GM23338 (cell line): Measurements from ENCODE around the gene NRXN2. TPM values are rescaled to one million over a fixed set of nuclear protein-coding genes. Genes with fewer than 3 reads are reported as not detected.

Experiments
- ATAC-seq: fragments of 200-7000 bp; cut with Tn5 transposase; 3 replicates; pipeline ENCODE4 v1.9.1; 2020
- DNase-seq: peaks from one replicate; pipeline ENCODE4 v3.0.0-alpha.2; 2015; ENCODE audit warnings: low spot score
- H2AFZ ChIP-seq: fragments of 200-600 bp; sonication (generic); 2 replicates; pipeline ENCODE4 v1.8.0; 2016; ENCODE audit warnings: antibody characterized with exemption, mild to moderate bottlenecking, moderate library complexity
- H3F3A ChIP-seq: fragments of 200-600 bp; sonication (generic); replicated peaks from 2 replicates; pipeline ENCODE4 v1.8.0; 2017; ENCODE audit warnings: antibody characterized with exemption, mixed run types, low read depth
- H3K27ac ChIP-seq: fragments of 200-600 bp; sonication (generic); 2 replicates; pipeline ENCODE4 v1.6.1; 2016; ENCODE audit warnings: low read depth
- H3K27me3 ChIP-seq: fragments of 200-600 bp; sonication (generic); 2 replicates; pipeline ENCODE4 v1.8.0; 2016; ENCODE audit warnings: mild to moderate bottlenecking, mixed run types, moderate library complexity; ENCODE audit not compliant: insufficient read depth
- H3K36me3 ChIP-seq: fragments of 200-600 bp; sonication (generic); 2 replicates; pipeline ENCODE4 v1.8.0; 2016; ENCODE audit warnings: mild to moderate bottlenecking; ENCODE audit not compliant: insufficient read depth
- H3K4me1 ChIP-seq: fragments of 200-600 bp; sonication (generic); 2 replicates; pipeline ENCODE4 v1.8.0; 2016; ENCODE audit warnings: mild to moderate bottlenecking, moderate library complexity; ENCODE audit not compliant: insufficient read depth
- H3K4me2 ChIP-seq: fragments of 200-600 bp; sonication (generic); 2 replicates; pipeline ENCODE4 v1.7.1; 2017; ENCODE audit warnings: mixed run types
- H3K4me3 ChIP-seq: fragments of 200-600 bp; sonication (generic); 2 replicates; pipeline ENCODE4 v1.6.1; 2016; ENCODE audit warnings: mixed run types
- H3K79me2 ChIP-seq: fragments of 200-600 bp; sonication (generic); replicated peaks from 2 replicates; pipeline ENCODE4 v1.8.0; 2017; ENCODE audit warnings: mild to moderate bottlenecking; ENCODE audit not compliant: insufficient read depth
- H3K9me2 ChIP-seq: fragments of 200-600 bp; sonication (generic); 2 replicates; pipeline ENCODE4 v1.8.0; 2017; ENCODE audit not compliant: insufficient read depth
- H4K20me1 ChIP-seq: fragments of 200-600 bp; sonication (generic); replicated peaks from 2 replicates; pipeline ENCODE4 v1.8.0; 2017; ENCODE audit warnings: mild to moderate bottlenecking; ENCODE audit not compliant: insufficient read depth
- H3K27ac Mint-ChIP-seq: 2 replicates; pipeline ENCODE4 v1.8.0; 2020; ENCODE audit warnings: inconsistent platforms, mild to moderate bottlenecking, moderate library complexity, mixed read lengths
- H3K27me3 Mint-ChIP-seq: 3 replicates; pipeline ENCODE4 v1.8.0; 2022; ENCODE audit warnings: low read depth, mild to moderate bottlenecking, moderate library complexity, mixed read lengths, inconsistent platforms; ENCODE audit not compliant: insufficient read depth, poor library complexity
- H3K36me3 Mint-ChIP-seq: 3 replicates; pipeline ENCODE4 v1.8.0; 2021; ENCODE audit warnings: low read depth, mild to moderate bottlenecking, inconsistent platforms, moderate library complexity, mixed read lengths
- H3K4me1 Mint-ChIP-seq: 3 replicates; pipeline ENCODE4 v1.8.0; 2020; ENCODE audit warnings: mild to moderate bottlenecking, inconsistent platforms, mixed read lengths
- H3K4me3 Mint-ChIP-seq: 3 replicates; pipeline ENCODE4 v1.8.0; 2021; ENCODE audit warnings: moderate library complexity, mild to moderate bottlenecking, inconsistent platforms, mixed read lengths
- H3K9me3 Mint-ChIP-seq: 3 replicates; pipeline ENCODE4 v1.8.0; 2020; ENCODE audit warnings: moderate library complexity, mild to moderate bottlenecking, inconsistent platforms, mixed read lengths
- CREB1 ChIP-seq: fragments of 250-450 bp; sonication (Bioruptor Pico); IDR thresholded peaks from 2 replicates; pipeline ENCODE4 v1.5.0; 2020; ENCODE audit warnings: low read depth, mild to moderate bottlenecking, moderate library complexity
- CTCF ChIP-seq, 2 experiments: fragments of 200-600 bp in 1 of 2; sonication (generic) in 1 of 2; conservative IDR thresholded peaks; 2 replicates each; pipeline versions ENCODE4 v1.5.1 to v1.6.1; 2016 to 2017; ENCODE audit warnings: antibody characterized with exemption in 2 of 2, low read depth in 2 of 2, mild to moderate bottlenecking in 2 of 2, moderate library complexity in 1 of 2
- EZH2 ChIP-seq: fragments of 200-600 bp; sonication (generic); IDR thresholded peaks from one replicate; pipeline ENCODE4 v1.8.0; 2017; ENCODE audit warnings: antibody characterized with exemption, mild to moderate bottlenecking, low read depth; ENCODE audit not compliant: unreplicated experiment
- EZH2phosphoT487 ChIP-seq: fragments of 200-600 bp; sonication (generic); IDR thresholded peaks from one replicate; pipeline ENCODE4 v1.8.1; 2018; ENCODE audit warnings: antibody characterized with exemption; ENCODE audit not compliant: unreplicated experiment
- JUNB ChIP-seq: IDR thresholded peaks from one replicate; pipeline ENCODE4 v1.6.1; 2016; ENCODE audit warnings: antibody characterized with exemption; ENCODE audit not compliant: unreplicated experiment
- NANOG ChIP-seq: IDR thresholded peaks from 2 replicates; pipeline ENCODE4 v1.6.1; 2016; ENCODE audit warnings: antibody characterized with exemption, borderline replicate concordance
- POLR2AphosphoS5 ChIP-seq: IDR thresholded peaks from 2 replicates; pipeline ENCODE4 v1.6.1; 2016; ENCODE audit warnings: antibody characterized with exemption, low read depth
- STAT1 ChIP-seq: IDR thresholded peaks from one replicate; pipeline ENCODE4 v1.6.1; 2016; ENCODE audit warnings: antibody characterized with exemption; ENCODE audit not compliant: unreplicated experiment
- ZNF114 ChIP-seq: fragments of 250-450 bp; sonication (Bioruptor Pico); IDR thresholded peaks from 2 replicates; pipeline ENCODE4 v1.5.0; 2020; ENCODE audit warnings: mild to moderate bottlenecking, moderate library complexity
- ZNF331 ChIP-seq: fragments of 250-450 bp; sonication (Bioruptor Pico); IDR thresholded peaks from 2 replicates; pipeline ENCODE4 v1.5.0; 2020; ENCODE audit warnings: low read depth, mild to moderate bottlenecking, moderate library complexity
- ZNF462 ChIP-seq: fragments of 250-450 bp; sonication (Bioruptor Pico); IDR thresholded peaks from 2 replicates; pipeline ENCODE4 v1.5.0; 2020; ENCODE audit warnings: mild to moderate bottlenecking, moderate library complexity
- polyA plus RNA-seq: library from polyadenylated mRNA; unstranded; fragments of >200 nt; fragmentation: Nextera tagmentation; extraction: Ambion mirVana; gene quantifications from 2 replicates; pipeline ENCODE4 v1.2.1, GENCODE V29; 2016
- total RNA-seq: library from RNA; depleted of rRNA; stranded (reverse); fragments of >200 nt; shearing (Covaris generic); gene quantifications from 2 replicates; pipeline ENCODE4 v1.2.3, GENCODE V29; 2014
- TF ChIP-seq, protein P1 (sequence below): IDR thresholded peaks from 2 replicates; pipeline ENCODE4 v1.6.1; 2016; ENCODE audit warnings: antibody characterized with exemption
- TF ChIP-seq, protein P2 (sequence below): IDR thresholded peaks from one replicate; pipeline ENCODE4 v1.6.1; 2018; ENCODE audit warnings: antibody characterized with exemption; ENCODE audit not compliant: unreplicated experiment

NRXN2 gene
- total and polyA plus RNA-seq, 2 experiments from 2014 or later = 3.4 to 17.0 TPM

- peaks cover 10% of the 10 kb centered on the region for H3K27me3 Mint-ChIP-seq
- H2AFZ ChIP-seq = no peak overlapping the region
- H3K9me2 ChIP-seq = no peaks in the 10 kb centered on the region
- H3K4me3 Mint-ChIP-seq = no peak overlapping the region
- H3K36me3 Mint-ChIP-seq = no peaks in the 10 kb centered on the region
- no peak overlapping the region for H3K27ac Mint-ChIP-seq
- H3K4me1 ChIP-seq = 0 out of 2 replicates have a peak, but pooled peaks cover 5% of the 10 kb centered on the region
- no peaks in the 10 kb centered on the region for H3K27me3 ChIP-seq
- H3K4me2 ChIP-seq = peak overlapping the region; percentile 7; the same call in 1 of the 2 replicates
- no peaks in the 10 kb centered on the region for H3F3A ChIP-seq
- no peak overlapping the region for H3K27ac ChIP-seq
- ATAC-seq (peak; percentile 78), DNase-seq (peak; percentile 57)
- TF ChIP-seq, protein P1, sequence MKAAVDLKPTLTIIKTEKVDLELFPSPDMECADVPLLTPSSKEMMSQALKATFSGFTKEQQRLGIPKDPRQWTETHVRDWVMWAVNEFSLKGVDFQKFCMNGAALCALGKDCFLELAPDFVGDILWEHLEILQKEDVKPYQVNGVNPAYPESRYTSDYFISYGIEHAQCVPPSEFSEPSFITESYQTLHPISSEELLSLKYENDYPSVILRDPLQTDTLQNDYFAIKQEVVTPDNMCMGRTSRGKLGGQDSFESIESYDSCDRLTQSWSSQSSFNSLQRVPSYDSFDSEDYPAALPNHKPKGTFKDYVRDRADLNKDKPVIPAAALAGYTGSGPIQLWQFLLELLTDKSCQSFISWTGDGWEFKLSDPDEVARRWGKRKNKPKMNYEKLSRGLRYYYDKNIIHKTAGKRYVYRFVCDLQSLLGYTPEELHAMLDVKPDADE = no peak
- TF ChIP-seq EZH2 (no peak), CREB1 (CRISPR knock-in tag) (no peak), JUNB (no peak), ZNF462 (CRISPR knock-in tag) (no peak), STAT1 (no peak), NANOG (no peak), POLR2AphosphoS5 (no peak), CTCF (conservative IDR thresholded peaks at IDR 0.05; ENCODE audit: low read depth in 2 of 2) (no peak), ZNF114 (no peak), EZH2phosphoT487 (no peak), ZNF331 (no peak)
- TF ChIP-seq, protein P2, sequence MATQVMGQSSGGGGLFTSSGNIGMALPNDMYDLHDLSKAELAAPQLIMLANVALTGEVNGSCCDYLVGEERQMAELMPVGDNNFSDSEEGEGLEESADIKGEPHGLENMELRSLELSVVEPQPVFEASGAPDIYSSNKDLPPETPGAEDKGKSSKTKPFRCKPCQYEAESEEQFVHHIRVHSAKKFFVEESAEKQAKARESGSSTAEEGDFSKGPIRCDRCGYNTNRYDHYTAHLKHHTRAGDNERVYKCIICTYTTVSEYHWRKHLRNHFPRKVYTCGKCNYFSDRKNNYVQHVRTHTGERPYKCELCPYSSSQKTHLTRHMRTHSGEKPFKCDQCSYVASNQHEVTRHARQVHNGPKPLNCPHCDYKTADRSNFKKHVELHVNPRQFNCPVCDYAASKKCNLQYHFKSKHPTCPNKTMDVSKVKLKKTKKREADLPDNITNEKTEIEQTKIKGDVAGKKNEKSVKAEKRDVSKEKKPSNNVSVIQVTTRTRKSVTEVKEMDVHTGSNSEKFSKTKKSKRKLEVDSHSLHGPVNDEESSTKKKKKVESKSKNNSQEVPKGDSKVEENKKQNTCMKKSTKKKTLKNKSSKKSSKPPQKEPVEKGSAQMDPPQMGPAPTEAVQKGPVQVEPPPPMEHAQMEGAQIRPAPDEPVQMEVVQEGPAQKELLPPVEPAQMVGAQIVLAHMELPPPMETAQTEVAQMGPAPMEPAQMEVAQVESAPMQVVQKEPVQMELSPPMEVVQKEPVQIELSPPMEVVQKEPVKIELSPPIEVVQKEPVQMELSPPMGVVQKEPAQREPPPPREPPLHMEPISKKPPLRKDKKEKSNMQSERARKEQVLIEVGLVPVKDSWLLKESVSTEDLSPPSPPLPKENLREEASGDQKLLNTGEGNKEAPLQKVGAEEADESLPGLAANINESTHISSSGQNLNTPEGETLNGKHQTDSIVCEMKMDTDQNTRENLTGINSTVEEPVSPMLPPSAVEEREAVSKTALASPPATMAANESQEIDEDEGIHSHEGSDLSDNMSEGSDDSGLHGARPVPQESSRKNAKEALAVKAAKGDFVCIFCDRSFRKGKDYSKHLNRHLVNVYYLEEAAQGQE = no peak
- H3K4me3 ChIP-seq = 0 out of 2 replicates have a peak overlapping the region, but pooled peaks have one; percentile 0
- peaks cover 17% of the 10 kb centered on the region for H3K4me1 Mint-ChIP-seq
- H3K79me2 ChIP-seq = no peaks in the 10 kb centered on the region
- H3K9me3 Mint-ChIP-seq = no peaks in the 10 kb centered on the region
- H4K20me1 ChIP-seq = no peaks in the 10 kb centered on the region
- H3K36me3 ChIP-seq = no peaks in the 10 kb centered on the region
Measured at GRCh38 chr11:64608046-64608445, 115.0 kb downstream of the NRXN2 start.
